OCI-LY3 (cell line): ENCODE results near the gene KAT14.
"Not testable (repeated sequence)": the region's sequence is repeated elsewhere in the genome, so short reads cannot be mapped to it uniquely, and the experiment has no call there.

Experiments used
- H2AFZ ChIP-seq: fragments of 200-600, 300-600 bp; shearing (Covaris generic); 2 replicates; pipeline ENCODE4 v1.6.0; 2014; ENCODE audit warnings: antibody characterized with exemption, low read depth, low read length
- H3K27ac ChIP-seq: fragments of 200-600, 300-600 bp; sonication (generic); 2 replicates; pipeline ENCODE4 v1.5.1; 2014; ENCODE audit warnings: mild to moderate bottlenecking, low read length, moderate library complexity, mixed read lengths
- H3K27me3 ChIP-seq: fragments of 200-600, 300-600 bp; sonication (generic); 2 replicates; pipeline ENCODE4 v1.6.1; 2014; ENCODE audit warnings: low read depth, low read length, mixed read lengths
- H3K36me3 ChIP-seq: fragments of 200-600, 300-600 bp; sonication (generic); replicated peaks from 2 replicates; pipeline ENCODE3; 2014; ENCODE audit warnings: low read depth, low read length, mixed read lengths
- H3K4me1 ChIP-seq: fragments of 300-600, 200-600 bp; sonication (generic); 2 replicates; pipeline ENCODE4 v1.6.1; 2014; ENCODE audit warnings: low read length, mixed read lengths
- H3K4me2 ChIP-seq: fragments of 200-600, 300-600 bp; sonication (generic); 2 replicates; pipeline ENCODE4 v1.6.1; 2014; ENCODE audit warnings: low read length, mixed read lengths
- H3K4me3 ChIP-seq: fragments of 300-600, 200-600 bp; sonication (generic); 2 replicates; pipeline ENCODE4 v1.5.1; 2014; ENCODE audit warnings: antibody characterized with exemption, mild to moderate bottlenecking, low read length, moderate library complexity
- H3K79me2 ChIP-seq: fragments of 300-600, 200-600 bp; shearing (Covaris generic); 2 replicates; pipeline ENCODE4 v1.6.1; 2014; ENCODE audit warnings: mild to moderate bottlenecking, low read length, mixed read lengths
- H3K9ac ChIP-seq: fragments of 300-600, 200-600 bp; shearing (Covaris generic); 2 replicates; pipeline ENCODE4 v1.6.0; 2014; ENCODE audit warnings: mild to moderate bottlenecking, low read length, moderate library complexity
- H3K9me3 ChIP-seq: fragments of 200-600, 300-600 bp; shearing (Covaris generic); 2 replicates; pipeline ENCODE4 v1.6.1; 2014; ENCODE audit warnings: low read length, mixed read lengths; ENCODE audit not compliant: insufficient read depth
- H4K20me1 ChIP-seq: fragments of 200-600, 300-600 bp; sonication (generic); 2 replicates; pipeline ENCODE4 v1.6.1; 2016; ENCODE audit warnings: low read length, mixed read lengths; ENCODE audit not compliant: insufficient read depth
- CTCF ChIP-seq: fragments of 200-600, 300-600 bp; sonication (generic); IDR thresholded peaks from 2 replicates; pipeline ENCODE4 v1.5.1; 2014; ENCODE audit warnings: antibody characterized with exemption, low read length, low read depth
- EZH2phosphoT487 ChIP-seq: fragments of 200-600 bp; shearing (Covaris generic); IDR thresholded peaks from 2 replicates; pipeline ENCODE4 v1.6.1; 2018; ENCODE audit warnings: antibody characterized with exemption, mixed run types, low read depth

The KAT14 gene

DNA sequence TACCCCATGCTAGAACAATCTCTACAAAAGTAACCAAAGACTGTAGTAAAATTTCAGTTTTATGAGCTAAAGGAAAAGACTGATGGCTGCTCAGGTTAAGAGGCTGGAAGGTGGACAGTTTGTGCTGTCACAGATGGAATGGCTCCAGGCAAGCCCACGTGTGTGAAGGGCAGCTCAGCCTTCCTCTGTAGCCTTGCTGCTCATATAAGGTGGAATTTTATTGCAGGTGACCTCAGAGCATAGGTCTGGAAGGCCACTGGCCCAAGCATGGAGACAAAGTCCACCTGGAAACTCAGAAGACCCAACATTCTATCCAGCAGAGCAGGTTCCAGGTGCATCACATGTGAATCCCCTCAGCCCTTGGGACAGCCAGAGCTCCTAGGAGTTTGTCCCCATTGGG lies 53.6 kb downstream of the KAT14 start:
- Histone ChIP-seq H3K4me3 (no peak overlapping the region), H3K9me3 (no peaks in the 10 kb centered on the region), H3K27ac (no peak overlapping the region), H3K27me3 (no peaks in the 10 kb centered on the region), H3K79me2 (no peaks in the 10 kb centered on the region), H4K20me1 (no peaks in the 10 kb centered on the region), H3K4me1 (no peaks in the 10 kb centered on the region), H3K9ac (no peak overlapping the region), H2AFZ (no peak overlapping the region), H3K4me2 (no peak overlapping the region), H3K36me3 (peaks cover 29% of the 10 kb centered on the region)
- no peak for TF ChIP-seq CTCF
- no peak for TF ChIP-seq EZH2phosphoT487

DNA sequence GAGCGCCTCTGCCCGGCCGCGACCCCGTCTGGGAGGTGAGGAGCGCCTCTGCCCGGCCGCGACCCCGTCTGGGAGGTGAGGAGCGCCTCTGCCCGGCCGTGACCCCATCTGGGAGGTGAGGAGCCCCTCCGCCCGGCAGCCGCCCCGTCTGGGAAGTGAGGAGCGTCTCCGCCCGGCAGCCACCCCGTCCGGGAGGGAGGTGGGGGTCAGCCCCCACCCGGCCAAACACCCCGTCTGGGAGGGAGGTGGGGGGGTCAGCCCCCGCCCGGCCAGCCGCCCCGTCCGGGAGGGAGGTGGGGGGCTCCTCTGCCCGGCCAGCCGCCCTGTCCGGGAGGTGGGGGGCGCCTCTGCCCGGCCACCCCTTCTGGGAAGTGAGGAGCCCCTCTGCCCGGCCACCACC lies 56.8 kb downstream of the KAT14 start:
- H2AFZ ChIP-seq, H4K20me1 ChIP-seq, H3K79me2 ChIP-seq, H3K9me3 ChIP-seq, H3K4me3 ChIP-seq, H3K27ac ChIP-seq, H3K4me2 ChIP-seq, H3K27me3 ChIP-seq, H3K4me1 ChIP-seq, H3K9ac ChIP-seq: not testable (repeated sequence)
- peaks cover 13% of the 10 kb centered on the region for H3K36me3 ChIP-seq

GRCh38 chr20:18195931-18196330 lies 58.3 kb downstream of the KAT14 start:
- Histone ChIP-seq H3K9ac (no peak overlapping the region), H3K27ac (no peak overlapping the region), H4K20me1 (no peaks in the 10 kb centered on the region), H3K36me3 (no peaks in the 10 kb centered on the region), H3K9me3 (no peaks in the 10 kb centered on the region), H3K27me3 (no peaks in the 10 kb centered on the region), H3K4me3 (no peak overlapping the region), H2AFZ (no peak overlapping the region), H3K79me2 (no peaks in the 10 kb centered on the region), H3K4me2 (no peak overlapping the region), H3K4me1 (no peaks in the 10 kb centered on the region)
- TF ChIP-seq EZH2phosphoT487 = no peak
- TF ChIP-seq CTCF = no peak

DNA sequence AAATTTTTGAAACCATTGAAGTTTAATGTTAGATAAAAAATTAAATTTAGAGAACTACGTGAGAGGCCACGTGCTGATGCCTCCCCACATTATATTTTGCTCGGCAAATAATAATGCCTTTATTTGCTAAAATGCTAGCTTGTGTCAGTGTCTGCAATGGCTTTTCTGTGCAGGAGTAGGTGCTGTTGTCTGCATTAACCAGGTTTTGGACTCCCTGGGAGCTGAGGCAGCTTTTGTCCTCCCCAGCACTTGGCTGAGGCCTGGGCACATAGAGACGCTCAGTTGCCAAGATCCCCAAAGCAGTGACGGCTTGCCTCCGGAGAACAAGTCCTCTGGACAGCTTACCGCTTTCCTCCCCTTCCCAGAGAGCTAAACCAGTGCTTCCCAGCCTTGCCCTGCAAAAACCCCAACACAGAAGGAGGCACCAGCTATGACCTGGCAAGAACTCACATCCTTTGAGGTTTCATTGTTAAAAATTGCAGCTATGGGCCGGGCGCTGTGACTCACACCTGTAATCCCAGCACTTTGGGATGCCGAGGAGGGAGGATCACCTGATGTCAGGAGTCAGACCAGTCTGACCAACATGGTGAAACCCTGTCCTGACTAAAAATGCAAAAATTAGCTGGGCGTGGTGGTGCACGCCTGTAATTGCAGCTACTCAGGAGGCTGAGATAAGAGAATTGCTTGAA lies 59.9 kb downstream of the KAT14 start:
- Histone ChIP-seq H3K9me3 (no peaks in the 10 kb centered on the region), H3K4me1 (no peaks in the 10 kb centered on the region), H3K4me3 (no peak overlapping the region), H3K9ac (no peak overlapping the region), H2AFZ (no peak overlapping the region), H3K79me2 (no peaks in the 10 kb centered on the region), H3K4me2 (no peak overlapping the region), H3K27ac (no peak overlapping the region), H4K20me1 (no peaks in the 10 kb centered on the region), H3K36me3 (peaks cover 3% of the 10 kb centered on the region), H3K27me3 (no peaks in the 10 kb centered on the region)
- TF ChIP-seq CTCF = no peak

- Histone ChIP-seq H2AFZ (no peak overlapping the region), H3K4me2 (no peak overlapping the region), H3K36me3 (peaks cover 3% of the 10 kb centered on the region), H3K9ac (no peak overlapping the region), H4K20me1 (no peaks in the 10 kb centered on the region), H3K79me2 (no peaks in the 10 kb centered on the region), H3K9me3 (no peaks in the 10 kb centered on the region), H3K27me3 (no peaks in the 10 kb centered on the region), H3K4me1 (peaks cover 3% of the 10 kb centered on the region; the same call in 1 of the 2 replicates), H3K27ac (no peak overlapping the region), H3K4me3 (no peak overlapping the region)
- TF ChIP-seq CTCF (no peak), EZH2phosphoT487 (no peak)
These were observed 65.3 kb downstream of the KAT14 start for GRCh38 chr20:18202966-18203365.

GRCh38 chr20:18203700-18204099 lies 66.0 kb downstream of the KAT14 start:
- not testable (repeated sequence) for H3K27me3 ChIP-seq, H3K4me3 ChIP-seq, H4K20me1 ChIP-seq, H2AFZ ChIP-seq, H3K9ac ChIP-seq, H3K36me3 ChIP-seq, H3K4me2 ChIP-seq, H3K79me2 ChIP-seq, H3K4me1 ChIP-seq, H3K9me3 ChIP-seq, H3K27ac ChIP-seq
